IPS DF 4.7 (cell line): ENCODE measurements around the gene DDX23.

Source experiments
- DNase-seq: peaks from one replicate; pipeline ENCODE4 v3.0.0-alpha.2; 2013; ENCODE audit warnings: low spot score; ENCODE audit errors: extremely low read depth

The DDX23 gene

DNA sequence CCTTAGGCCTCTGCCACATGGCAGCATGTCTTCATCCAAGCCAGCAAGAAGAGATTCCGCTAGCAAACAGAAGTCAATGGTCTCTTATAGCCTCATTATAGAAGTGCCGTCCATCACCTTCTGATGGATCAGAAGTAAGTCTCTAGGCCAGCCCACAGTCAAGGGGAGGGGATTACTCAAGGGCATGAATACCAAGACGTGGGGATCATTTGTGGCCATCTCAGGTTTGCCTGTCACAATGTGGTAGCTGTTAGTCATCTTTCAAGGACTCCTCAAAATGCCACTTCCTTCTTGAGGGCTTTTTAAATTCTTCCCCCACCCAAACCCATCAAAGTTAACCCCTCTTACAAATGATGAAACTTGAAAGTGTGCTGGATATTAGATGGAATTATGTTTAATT lies 55.0 kb downstream of the DDX23 start:
- no peak for DNase-seq

DNA sequence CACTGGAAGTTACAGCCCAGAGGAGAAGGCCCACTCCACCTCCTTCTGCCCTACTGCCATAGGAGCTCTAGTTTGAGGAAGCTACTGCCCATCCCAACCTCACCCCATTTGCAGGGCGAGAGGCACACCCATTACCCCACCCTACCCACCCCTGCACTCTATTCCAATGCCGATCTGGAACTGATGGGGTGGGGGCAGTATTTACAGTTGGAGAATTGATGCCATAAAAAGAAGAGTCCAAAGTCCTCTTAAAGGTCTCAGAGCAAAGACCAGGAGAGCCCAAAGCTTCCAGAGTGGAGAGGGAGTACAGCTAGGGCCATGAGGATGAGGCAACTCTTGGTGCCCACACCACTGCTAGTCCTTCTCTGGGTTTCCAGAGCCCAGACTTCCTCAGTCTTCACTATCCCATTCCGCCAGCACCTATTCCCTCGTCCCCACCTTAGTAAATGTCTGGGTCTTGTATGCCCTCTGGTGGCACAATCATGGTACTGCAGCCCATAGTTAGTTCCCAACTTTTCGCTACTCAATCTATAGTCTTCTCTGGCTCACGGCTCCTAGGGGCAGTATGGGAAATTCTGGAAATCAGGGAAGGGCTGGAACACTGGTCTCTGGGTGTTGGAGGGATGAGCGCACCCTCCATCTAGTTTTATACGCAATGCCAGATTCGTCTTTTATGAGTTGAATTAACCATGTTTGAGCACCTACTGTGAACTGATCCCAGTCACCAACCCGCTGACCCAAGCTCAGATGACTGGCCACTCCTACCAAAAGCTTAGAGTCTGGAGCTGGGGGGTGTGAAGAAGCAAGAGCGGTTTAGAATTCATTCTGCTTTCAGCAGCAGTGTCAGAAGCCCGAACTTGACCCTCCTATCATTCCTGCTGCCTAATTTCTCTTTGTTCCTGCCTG lies 56.2 kb downstream of the DDX23 start:
- DNase-seq: peak; percentile 96

DNA sequence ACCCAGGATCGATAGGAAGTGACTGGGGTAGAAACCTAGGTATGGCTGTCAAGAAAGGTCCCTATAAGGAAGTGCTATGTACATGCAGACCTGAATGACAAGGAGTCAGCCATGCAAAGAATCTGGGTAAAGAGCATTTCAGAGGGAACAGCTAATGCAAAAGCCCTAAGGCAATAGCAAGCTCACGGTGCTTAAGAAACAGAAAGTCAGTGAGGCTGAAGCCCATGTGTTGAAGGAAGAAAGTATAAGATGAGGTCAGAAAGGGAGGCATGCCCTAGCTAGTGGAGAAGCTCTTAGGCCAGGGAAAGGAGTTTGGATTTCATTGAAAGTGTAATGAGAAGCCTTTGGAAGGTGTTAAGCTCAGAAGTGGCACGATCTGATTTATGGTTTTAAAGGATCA lies 57.1 kb downstream of the DDX23 start:
- no peak for DNase-seq

DNA sequence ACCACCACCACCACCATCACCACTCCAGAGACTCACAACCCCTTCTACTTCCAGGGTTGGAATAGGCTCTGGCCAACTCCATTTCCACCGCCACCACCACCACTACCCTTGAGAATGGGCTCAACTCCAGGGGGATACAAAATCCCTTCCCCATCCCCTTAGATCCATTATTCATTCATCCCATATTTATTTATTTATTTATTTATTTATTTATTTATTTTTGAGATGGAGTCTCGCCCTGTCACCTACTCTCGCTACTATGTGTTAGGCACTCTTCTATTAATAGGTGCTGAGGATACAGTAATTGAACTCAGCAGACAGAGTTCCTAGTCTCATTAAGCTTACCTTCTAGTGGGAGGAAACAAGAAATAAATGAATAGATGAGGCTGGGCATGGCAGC lies 58.3 kb downstream of the DDX23 start:
- DNase-seq: no peak

DNA sequence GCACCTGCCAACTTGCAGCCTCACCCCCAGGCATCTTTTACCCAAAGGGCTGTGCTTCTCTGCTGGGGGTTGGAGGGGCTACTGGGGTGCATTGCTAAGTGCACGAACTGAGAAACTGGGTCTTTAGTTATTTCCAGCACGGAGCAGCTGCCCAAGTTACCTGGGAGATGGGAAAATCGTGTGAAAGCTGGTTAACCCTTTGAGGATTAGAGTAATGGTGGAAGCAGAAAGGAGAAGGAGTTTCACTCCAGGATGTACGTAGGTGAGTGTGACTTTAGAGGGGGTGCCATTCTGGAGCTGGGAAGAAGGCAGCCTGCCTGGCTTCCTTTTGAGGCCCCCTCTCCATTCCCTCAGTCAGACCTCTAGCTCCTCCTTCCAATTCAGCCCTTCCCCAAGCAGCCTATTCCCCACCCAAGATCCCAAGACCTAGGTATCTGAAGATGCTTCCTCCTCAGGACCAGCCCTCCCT lies 62.1 kb downstream of the DDX23 start:
- no peak for DNase-seq

DNA sequence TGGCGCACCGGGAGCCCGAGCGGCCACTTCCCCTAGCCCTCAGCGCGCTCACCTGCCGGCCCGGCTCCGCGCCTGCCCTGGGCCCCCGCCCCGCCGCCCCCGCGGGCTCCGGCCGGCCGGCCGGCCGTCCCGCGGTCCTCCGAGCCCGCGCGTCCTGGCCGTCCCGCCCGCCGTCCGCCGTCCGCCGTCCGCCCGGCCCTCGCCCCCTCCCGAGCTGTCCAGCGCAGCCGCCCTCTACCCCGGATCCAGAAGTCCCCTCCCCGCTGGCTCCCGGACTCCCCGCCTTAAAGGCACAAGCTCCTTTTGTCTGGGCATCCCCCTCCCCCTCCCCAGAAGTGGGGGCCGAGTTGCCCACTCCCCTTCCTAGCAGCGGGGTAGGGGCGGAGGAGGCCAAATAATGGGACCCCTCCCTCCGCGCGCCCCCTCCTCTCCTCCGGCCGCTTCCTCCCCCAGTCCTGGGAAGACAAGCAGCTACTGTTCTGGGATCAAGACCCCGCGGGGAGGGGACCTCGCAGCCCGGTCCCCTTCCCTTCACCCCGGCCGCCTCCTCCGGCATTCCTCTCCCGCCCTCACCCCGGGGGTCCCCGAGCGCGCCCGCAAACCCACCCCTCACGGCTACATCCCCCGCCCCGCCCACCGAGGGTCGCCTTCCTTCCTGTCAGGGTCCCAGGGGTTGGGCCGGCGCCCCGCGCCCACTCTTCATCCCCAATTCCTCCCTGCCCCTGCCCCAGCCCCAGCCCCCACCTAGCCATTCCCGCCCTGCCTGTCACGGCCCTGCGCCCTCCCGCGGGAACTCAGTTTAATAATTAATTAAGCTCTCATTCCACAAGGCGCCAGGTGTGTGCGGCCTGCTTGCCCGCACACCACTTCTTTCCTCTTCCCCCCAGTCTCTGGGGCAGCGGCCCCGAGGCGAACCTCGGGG lies 62.8 kb downstream of the DDX23 start, which contains the start of gene ADCY6:
TSS of gene ADCY6 (minus strand) at position 236 of the 922 bp plus-strand sequence. CDS start 5,655 bp downstream, outside the sequence.
- DNase-seq: no peak

DNA sequence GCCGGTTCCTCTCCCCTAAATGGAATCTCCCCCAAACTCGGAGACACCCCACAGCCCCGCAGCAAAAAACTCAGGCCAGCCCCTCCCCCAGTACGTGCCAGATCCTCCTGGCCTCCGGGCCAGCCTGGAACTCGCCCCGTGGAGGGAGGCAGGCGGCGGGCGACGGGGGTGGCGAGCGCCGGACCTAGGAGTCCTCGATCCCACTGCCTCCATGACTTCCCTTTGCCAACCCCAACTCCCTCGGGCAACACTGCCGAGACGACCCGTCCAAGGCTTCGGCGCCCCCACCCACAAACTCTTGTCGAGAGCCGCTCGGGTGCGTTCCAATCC lies 63.5 kb downstream of the DDX23 start:
- no peak for DNase-seq

DNA sequence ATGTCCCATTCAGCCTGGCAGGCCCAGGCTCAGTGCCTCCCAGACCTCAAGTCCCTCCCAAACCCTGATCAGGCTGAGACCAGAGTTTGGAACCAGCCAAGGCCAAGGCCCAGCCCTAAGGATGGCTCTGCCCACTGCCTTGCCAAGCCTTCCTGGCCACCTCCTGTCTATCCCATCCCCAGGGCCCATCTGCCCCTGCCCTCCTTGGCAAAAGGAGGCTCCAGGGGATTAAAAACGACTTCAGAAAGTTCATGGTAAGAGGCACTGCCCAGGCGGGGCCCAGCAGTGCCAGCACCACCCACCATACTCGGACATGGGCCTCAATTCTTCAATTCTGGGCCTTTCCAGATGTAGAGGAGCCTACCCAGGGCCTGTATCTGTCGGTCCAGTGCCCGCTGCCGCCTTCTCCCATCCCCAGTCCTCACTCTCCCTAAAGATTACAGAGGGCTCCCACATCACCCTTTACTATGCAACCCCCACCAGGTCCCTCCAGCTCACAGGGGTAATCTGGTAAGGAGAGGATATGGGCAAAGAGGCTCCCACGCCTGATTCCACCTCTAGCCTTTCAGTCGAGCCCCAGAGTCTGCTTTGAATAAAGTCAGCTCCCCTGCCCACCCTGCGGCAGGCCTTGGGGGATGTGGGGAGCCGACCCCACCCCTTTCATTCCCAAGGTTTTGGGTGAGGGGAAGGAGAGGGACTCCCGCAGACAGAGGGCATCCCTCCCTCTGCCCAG lies 64.0 kb downstream of the DDX23 start:
- no peak for DNase-seq

DNA sequence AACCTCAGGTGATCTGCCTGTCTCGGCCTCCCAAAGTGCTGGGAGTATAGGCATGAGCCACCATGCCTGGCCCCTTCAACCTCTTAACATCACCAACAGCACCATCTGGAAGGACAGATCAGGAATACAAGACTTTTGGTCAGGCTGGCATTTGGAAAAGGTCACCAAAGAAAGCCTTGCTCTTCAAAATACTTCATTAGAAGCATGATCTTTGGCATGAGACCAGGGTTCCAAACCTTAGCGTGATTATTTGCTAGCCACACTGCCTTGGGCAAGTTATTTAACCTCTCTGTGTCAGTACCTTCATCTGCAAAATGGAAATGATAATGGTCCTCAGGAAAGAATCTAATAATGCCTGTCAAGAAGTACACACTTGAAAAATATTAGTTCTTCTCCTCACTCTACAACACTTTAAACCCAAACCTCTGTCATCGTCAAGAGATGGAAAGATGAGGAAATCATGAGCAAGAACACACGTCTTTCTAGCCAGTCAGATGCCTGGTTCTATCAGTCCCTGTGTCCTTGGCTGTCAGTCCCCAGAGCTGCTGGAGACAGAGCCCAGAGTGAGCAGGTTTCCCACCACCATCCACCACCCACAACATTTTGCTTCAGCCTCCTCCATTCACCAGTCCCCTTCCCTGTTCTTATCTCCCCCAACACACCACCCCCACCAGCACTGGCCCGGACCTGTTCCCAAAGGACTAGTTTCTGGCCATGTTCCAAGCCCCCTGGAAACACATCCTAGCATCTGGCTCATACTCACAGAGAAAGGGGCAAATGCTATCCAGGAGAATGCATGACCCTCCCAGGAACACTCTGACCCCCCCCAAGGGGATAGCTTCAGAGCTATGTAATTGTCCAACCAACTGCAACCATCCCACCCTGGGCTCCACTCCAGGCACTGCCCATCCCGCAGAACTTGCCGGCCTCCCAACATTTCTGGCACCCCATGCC lies 65.1 kb downstream of the DDX23 start:
- DNase-seq: no peak

DNA sequence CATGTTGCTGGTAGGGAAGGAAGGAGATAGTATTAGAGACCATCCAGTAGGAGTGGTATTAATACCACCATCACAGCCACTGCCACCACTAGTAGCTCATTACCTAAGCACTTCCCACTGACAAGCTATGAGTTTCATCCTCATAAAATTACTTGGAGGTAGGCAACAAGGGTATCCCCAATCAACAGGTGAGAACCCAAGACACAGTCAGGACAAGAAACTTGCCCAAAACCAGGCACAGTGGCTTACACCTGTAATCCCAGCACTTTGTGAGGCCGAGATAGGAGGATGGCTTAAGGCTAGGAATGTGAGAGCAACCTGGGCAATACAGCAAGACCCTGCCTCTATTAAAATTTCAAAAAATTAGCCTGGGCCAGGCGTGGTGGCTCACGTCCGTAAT lies 68.5 kb downstream of the DDX23 start:
- no peak for DNase-seq

DNA sequence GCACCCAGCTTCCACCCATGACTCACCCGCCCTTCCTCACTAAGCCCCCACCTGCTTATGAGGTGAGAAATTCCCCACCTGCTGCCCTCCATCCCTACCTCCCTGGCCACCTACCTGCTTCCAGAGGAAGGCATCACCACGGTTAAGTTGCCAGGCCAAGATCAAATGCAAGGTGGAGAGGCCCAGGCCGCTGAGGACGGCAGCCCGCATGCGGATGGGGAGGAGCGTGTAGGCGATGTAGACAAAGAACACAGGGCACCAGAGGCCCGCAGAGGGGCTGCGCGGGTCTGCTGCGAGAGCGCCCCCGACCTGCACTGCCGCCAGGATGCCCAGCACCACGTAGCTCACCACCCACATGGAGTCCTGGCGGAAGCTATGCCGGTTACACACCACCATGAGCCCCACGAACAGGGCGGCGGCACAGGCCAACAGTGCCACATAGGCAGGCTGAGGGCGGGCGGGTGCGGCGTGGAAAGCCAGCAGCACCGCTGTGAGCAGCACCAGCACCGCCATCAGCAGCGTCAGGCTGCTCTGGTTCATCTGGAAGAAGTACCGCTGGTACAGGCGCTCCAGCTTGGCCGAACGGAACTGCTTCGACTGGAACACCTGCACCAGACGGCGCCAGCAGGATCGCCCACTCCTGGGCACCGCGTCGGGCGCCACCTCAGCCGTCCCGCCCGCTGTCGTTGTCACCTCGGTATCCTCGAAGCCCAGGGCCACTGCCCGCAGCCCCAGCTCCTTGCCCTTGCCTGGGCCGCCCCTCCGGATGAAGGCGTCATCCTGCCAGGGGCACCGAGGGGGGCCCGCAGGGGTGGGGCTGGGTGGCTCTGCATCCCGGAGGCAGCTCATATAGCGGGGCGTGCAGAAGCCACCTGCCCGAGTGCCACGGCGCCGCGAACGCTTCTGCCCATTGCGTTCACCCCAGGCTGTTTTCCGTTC lies 69.2 kb downstream of the DDX23 start:
- DNase-seq: no peak

DNA sequence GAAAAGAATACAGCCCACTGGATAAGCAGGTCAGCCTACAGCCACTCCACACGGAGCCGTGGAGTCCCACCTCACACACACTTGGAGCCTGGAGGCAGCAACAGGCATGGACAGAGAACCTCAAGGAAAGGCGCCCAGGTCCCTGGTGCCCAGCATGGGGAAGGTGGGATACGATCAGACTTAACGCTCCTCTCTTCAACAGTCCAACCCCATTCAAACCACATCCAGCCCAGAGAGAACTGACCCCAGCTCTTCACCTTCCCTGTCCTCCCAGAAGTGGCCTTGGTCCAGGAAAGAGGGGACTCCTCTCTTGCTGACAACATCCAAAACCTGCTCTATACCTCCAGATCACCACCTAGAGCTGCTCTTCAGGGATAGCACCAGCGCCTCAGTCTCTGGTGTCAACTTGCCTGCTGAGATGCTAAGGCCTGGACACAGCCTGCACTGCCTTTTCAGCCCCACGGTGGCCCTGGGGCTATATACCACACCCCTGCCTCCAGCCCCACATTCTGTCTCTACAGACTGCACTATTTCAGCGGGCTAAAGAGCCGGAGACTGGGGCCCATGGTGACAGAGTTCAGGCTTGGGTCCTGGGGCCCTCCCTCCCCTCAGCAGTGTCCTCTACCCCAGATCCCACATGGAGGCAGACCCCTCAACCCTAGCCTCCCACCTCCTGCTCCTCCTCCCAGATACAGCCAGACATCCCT lies 70.1 kb downstream of the DDX23 start:
- no peak for DNase-seq

DNA sequence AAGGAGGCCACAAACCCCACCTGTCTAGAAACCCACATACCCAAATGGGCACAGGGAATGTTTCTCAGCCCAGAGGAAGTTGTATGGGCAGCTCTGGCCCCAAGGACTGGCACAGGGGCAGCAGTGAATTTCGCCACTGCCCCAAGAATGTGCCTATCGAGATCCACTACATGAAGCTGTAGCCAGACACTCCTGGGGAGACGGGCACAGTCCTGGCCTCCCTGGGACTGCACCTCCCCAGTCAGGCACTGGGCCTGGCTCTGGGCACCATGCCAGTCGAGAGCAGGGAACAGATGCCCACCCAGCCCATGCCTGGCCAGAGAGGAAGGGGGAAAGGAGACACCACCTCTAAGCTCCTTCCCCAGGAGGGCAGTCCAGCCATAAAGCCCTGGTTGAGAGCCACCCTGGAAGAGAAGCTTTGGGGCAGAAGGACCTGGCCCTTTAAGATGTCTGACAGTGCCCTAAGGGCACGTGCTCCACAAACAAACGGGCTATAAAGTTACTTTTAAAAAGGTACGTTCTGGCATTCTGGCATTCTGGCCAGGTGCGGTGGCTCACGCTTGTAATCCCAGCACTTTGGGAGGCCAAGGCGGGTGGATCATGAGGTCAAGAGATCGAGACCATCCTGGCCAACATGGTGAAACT lies 71.5 kb downstream of the DDX23 start:
- no peak for DNase-seq

DNA sequence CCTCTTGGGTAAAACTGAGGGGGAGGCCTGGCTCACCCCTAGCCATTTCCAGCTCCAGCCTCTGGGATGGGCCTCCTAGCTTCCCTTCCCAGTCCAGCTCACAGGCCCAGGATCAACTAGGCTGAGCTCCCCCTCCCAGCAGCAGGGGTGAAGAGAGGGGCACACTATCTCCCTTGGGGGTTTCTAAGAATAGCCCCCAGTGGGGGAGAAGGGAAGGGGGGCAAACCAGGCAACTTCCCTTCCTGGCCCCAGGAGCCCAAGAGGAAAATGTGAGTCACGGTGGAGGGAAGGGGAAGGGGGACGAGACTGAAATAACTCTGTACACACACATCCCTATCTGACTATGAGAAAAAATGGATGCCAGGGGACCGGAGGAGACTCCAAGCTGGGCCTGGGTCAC lies 72.1 kb downstream of the DDX23 start:
- DNase-seq: no peak
